Retinal pigment epithelial cell (primary cell): ENCODE results near the gene USP35.
"Not testable (repeated sequence)": the region's sequence is repeated elsewhere in the genome, so short reads cannot be mapped to it uniquely, and the experiment has no call there.

Experiments used
- DNase-seq: peaks from one replicate; pipeline ENCODE4 v3.0.0-alpha.2; 2010; ENCODE audit warnings: low read depth
- H3K4me3 ChIP-seq: 2 replicates; pipeline ENCODE4 v1.5.1; 2011; ENCODE audit warnings: mild to moderate bottlenecking, low read length, control low read depth, moderate library complexity
- TF ChIP-seq, protein P1 (sequence below): conservative IDR thresholded peaks from 2 replicates; pipeline ENCODE4 v1.5.1; 2011; ENCODE audit warnings: low read depth, low read length, control low read depth, inconsistent platforms

Gene USP35

DNA sequence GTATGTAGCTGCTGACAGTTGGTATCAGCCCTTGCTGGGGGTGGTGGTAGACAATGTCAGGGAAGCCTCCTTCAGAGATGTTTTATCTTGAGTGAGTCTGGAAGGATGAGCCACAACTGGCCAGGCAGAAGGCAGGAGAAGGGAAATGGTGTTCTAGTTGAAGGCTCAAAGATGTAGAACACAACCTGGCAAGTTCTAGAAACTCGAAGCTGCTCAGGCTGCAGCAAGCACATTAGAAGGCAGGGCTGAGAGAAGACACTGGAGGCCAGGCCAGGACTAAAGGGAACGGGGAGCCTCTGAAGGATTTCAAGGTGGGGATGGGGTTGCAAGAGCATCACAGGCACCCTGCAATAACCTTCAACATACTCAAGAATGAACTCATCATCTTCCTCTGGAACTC is 40.4 kb downstream of the USP35 start:
- DNase-seq, result no peak
- no peak overlapping the region for H3K4me3 ChIP-seq
- TF ChIP-seq, protein P1, sequence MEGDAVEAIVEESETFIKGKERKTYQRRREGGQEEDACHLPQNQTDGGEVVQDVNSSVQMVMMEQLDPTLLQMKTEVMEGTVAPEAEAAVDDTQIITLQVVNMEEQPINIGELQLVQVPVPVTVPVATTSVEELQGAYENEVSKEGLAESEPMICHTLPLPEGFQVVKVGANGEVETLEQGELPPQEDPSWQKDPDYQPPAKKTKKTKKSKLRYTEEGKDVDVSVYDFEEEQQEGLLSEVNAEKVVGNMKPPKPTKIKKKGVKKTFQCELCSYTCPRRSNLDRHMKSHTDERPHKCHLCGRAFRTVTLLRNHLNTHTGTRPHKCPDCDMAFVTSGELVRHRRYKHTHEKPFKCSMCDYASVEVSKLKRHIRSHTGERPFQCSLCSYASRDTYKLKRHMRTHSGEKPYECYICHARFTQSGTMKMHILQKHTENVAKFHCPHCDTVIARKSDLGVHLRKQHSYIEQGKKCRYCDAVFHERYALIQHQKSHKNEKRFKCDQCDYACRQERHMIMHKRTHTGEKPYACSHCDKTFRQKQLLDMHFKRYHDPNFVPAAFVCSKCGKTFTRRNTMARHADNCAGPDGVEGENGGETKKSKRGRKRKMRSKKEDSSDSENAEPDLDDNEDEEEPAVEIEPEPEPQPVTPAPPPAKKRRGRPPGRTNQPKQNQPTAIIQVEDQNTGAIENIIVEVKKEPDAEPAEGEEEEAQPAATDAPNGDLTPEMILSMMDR, result no peak

DNA sequence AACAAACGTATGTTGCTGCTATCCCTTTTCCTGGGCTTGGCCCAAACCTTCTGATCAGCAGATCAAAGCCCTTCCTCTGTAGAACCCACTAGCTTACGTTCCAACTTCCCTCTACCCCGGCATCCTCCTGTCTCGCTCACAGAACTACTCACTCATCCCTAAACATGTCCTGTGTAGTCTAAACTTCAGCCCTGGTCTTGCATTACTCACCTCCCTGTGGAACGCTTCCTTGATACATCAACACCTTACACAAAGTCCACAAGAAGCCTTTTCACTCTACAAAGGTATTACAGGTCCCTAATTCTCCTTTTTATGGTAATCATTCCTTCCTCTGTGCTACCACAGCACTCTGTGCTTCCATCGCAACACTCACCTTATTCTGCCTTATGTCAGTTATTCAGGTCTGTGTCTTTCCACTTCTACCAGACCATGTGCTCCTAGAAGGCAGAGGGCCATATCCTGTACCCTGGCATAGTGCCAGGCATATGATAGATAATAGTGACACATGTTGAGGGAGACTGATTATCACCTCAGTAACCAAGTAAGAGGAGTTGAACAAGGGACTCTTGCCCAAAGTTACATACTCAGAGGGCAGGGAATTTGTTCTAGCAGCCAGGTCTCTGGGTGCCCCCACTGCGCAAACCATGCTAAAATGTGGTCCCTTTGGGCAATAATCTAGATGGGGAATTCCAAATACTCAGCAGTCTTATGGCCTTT is 41.6 kb downstream of the USP35 start:
- no peak overlapping the region for H3K4me3 ChIP-seq
- TF ChIP-seq, protein P1, result no peak
- no peak for DNase-seq

DNA sequence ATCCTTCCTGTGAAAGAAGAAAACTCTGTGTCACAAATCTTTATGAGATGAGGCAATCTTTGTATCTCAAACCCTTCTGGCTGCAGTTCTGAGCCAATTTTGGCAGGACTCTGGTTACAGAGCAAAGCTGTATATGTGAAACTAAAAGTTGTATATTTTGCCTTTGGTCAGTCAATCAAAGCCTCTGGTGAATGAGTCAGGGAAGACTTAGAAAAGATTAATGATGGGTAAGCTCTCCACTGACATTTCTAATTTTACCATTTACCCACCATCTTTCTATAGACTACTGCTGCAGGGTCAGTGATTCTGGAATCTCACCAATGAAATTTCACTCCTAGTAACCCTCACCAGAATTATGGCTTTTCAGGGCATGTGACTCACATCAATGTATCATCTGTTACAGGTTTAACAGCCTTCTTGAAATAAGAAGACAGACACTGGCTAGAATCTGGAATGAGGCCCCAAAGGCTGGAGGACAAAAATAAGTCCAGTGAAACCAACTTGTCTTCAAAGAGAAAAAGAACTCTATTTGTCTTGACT is 43.3 kb downstream of the USP35 start:
- DNase-seq, result no peak
- TF ChIP-seq, protein P1, result no peak
- no peak overlapping the region for H3K4me3 ChIP-seq

DNA sequence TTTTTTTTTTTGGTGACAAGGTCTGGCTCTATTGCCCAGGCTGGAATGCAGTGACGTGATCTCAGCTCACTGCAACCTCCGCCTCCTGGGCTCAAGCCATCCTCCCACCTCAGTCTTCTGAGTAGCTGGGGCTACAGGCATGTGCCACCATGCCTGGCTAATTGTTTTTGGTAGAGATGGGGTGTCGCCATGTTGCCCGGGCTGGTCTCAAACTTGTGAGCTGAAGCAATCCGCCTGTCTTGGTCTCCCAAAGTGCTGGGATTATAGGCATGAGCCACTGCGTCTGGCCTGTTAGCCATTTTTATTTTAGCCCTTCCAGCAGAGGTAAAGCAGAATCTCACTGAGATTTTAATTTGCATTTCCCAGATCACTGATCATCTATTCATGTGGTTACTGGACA is 44.3 kb downstream of the USP35 start:
- not testable (repeated sequence) for DNase-seq, H3K4me3 ChIP-seq

DNA sequence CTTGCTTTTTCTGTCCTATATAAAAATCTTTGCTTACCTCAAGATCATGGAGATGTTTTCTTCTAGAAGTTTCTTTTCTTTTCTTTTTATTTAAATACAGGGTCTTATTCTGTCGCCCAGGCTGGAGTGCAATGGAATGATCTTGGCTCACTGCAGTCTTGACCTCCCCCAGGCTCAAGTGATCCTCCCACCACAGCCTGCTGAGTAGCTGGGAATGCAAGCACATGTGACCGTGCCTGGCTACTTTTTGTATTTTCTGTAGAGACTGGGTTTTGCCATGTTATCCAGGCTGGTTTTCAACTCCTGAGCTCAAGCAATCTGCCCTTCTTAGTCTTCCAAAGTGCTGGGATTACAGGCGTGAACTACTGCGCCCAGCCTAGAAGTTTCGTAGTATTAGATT is 45.3 kb downstream of the USP35 start:
- H3K4me3 ChIP-seq, result no peak overlapping the region
- DNase-seq, result no peak
- TF ChIP-seq, protein P1, result no peak

DNA sequence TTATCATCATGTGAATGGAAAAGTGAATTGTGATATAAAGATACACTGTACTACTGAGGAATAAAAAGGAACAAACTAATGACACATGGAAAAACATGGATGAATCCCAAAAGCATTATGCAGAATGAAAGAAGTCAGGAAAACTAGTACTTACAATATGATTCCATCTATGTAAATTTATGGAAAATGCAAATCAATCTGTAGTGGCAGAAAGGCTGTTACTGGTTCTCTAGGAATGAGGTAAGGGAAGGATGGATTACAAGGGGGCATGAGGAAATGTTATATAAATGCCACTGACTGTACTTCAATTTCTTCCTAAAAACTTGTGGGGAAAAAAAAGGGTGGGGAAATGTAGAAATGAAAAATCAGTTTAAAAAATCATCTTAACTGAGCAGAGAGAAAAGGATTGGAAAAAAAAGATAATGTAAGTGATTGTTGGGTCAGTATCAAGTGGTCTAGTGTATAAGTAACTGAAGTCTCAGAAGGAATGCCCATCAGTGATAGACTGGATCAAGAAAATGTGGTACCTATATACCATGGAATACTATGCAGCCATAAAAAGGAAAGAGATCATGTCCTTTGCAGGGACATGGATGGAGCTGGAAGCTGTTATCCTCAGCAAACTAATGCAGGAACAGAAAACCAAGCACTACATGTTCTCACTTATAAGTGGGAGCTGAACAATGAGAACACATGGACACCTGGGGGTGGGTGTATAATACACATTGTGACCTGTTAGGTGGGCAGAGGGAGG is 48.8 kb downstream of the USP35 start:
- TF ChIP-seq, protein P1, result no peak
- H3K4me3 ChIP-seq, result no peak overlapping the region
- no peak for DNase-seq

DNA sequence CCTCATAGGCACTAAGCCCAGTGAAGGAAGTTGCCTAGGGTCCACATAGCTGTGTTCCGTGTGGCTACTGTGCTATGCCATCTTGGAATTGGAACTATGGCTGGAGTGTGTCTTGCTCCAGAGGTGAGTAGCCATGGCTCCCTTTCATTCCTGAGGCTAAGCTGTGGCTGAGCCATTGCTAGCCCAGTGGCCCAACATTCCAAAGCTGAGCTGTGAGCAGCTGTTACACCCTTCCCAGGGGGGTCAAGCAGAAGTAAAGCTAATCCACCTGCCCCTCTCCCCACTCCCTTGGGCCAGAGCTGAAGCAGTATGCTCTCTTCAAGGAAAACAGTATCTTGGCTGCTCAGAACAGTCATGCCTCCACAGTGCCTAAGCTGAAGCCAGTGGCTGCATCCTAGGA is 51.1 kb downstream of the USP35 start:
- DNase-seq, result no peak
- TF ChIP-seq, protein P1, result no peak
- no peak overlapping the region for H3K4me3 ChIP-seq
